Measurements from ENCODE around the gene SLC25A4.

GRCh38 chr4:185110375-185110823 lies 32.7 kb upstream of the SLC25A4 start:
- TF ChIP-seq POLR2A (IDR thresholded peaks at IDR 0.05) (no peak), CTCF (IDR thresholded peaks at IDR 0.05) (no peak)
